CD4-positive, alpha-beta T cell treated with Interleukin-17A for 4 hours (primary cell): ENCODE measurements around the gene MYF5.

Source experiments
- DNase-seq: peaks from one replicate; pipeline ENCODE4 v3.0.0-alpha.2; 2020; ENCODE audit warnings: mixed read lengths

Gene MYF5

DNA sequence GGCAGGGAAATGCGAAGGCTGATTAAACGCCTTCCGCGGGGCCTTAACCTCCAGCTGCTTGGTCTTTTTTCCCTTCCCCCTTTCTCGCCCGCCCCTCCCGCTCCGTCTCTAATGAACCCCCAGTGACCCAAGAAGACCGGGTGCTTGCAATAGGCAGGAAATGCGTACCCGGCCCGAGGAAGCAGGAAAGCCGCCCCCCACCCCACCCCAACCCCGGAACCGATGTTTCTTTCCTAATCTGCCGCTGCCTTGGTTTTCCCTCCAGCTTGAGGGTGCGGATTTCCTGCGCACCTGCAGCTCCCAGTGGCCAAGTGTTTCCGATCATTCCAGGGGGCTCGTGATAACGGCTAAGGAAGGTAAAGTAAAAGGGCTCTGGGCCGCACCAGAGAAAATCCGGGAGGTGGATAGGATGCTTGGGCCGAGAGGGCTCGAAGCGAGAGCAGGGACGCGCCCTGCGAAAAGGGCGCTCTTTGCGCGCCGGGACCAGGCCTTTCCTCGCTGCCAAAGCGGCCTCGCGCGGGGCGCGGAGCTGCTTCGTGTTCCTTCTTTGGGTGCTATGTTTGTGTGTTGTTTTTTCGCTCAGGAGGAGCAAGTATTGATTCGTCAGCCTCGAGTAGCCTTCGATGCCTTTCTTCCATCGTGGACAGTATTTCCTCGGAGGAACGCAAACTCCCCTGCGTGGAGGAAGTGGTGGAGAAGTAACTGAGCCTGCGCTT lies 8.3 kb upstream of the MYF5 start:
- DNase-seq, result no peak

DNA sequence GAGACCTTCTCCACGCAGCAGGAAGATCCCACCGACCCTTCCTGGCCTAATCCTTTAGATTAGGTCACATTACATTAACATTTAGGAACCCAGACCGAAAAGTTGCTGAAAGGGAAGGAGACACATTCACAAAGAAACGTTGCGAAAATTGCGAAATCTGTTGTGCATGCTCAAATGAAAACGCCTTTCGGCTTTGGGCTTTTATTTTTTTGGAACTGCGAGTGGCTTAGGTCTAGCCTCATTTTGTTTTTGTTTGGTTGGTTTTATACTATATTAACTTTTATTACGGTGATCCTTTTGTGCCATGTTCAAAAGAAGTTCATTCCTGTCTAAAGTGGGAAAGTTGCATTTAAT lies 7.8 kb upstream of the MYF5 start:
- DNase-seq, result no peak

DNA sequence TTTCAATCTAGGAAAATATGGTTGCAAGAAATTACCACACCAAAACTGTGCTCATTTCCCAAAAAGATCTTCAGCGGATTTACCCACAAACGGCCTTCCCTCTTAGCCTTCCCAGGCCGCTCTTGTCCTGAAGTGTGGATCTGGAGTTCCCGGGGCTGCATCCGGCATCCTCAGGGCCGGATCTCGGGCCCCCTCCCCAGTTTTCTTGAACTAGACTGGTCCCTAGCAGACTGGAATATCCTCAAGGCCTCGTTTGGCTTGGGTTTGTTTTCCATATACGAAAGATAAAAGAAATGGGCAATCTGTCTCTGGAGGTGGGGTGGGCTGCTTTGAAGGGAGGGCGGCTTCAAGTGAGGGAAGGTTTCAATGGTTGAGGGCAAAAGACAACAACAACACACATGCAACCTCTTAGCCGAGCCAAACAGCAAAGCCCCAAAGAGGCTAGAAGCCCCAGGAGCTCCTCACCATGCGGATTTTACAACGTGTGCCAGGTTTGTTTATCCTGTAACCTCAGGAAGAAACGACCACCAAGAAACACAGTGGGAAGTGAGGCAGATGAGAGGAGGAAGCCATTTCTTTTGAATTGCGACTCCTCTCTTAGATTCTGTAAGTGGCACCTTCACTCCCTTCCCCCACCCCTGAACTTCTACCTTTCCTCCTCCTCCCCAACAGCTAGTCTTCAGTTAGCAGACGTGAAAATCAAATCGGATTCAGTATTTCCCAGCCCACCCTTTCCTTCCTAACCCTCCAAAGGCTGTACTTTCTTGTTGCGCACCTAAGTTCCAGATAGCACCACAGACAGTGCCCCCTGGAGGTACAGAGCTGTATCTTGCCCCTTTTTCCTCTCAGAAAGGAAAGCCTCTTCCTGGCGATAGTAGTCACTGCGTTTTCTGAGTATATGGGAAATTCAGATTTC lies 6.6 kb upstream of the MYF5 start:
- no peak for DNase-seq

DNA sequence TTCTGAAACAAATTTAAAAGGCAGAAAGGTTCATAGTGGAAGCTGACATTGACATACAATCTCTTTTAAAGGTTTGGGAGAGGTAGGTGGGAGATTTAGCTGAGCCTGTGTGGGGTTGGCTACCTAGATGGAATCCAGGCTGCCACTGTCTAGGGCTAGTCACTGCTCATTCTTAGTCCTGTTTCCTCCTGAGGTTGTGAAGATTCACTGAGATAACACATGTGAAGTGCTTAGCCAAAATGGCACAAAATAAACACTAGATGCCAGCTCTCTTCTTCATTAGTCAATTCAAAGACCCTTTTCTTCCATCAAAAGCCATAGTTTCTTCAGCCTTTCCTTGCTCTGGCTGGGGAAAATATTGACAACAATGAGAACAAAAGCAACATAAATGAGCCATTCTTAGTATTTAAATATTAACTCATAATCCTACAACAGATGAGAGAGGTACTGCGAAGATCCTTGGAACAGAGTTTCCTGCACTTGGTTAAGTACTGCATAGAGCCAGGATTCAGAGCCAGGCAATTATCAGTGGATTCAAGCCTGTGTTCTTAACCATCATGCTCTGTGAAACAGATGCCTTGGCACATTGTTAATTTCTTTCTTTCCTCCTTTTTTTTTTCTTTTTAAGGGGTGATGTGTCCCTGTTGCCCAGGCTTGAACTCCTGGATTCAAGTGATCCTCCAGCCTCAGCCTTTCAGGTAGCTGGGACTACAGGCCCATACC lies 5.8 kb upstream of the MYF5 start:
- no peak for DNase-seq

DNA sequence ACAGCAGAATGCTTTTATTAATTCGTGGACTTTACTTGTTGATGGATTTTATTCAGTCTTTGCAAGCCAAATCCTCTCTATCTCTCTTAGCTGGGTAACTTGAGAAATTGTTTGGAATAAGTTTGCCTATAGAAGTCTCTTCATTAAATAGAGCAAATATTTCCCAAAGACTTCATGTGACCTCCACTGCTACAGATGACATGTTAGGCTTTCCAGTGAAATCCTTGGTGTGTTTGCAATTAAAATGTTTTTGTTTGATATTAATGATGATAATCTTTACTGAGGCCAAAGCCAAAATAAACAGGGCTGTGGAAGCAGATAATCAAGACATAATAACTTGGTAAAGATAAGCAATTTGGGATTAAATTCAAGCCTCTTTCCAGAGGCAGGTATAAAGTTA lies 4.8 kb upstream of the MYF5 start:
- DNase-seq, result no peak

DNA sequence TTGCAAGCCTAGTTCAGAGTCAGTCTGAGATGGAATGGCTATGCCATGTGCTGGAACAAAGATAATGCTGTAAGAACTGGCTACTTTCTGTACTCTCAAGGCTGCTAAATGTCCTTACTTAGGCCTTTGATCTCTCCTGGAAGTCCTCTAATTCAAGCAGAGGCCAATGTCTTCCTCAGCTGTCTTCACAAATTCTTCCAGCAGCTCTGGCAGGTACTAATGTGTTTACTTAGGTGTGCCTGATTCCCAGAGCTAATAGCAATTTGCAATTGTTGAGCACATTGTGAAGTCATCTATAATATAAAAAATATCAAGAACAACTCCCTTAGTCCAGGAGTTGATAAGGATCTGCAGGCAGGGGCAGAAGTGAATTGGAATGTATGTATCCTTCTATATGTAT lies 3.8 kb upstream of the MYF5 start:
- no peak for DNase-seq

DNA sequence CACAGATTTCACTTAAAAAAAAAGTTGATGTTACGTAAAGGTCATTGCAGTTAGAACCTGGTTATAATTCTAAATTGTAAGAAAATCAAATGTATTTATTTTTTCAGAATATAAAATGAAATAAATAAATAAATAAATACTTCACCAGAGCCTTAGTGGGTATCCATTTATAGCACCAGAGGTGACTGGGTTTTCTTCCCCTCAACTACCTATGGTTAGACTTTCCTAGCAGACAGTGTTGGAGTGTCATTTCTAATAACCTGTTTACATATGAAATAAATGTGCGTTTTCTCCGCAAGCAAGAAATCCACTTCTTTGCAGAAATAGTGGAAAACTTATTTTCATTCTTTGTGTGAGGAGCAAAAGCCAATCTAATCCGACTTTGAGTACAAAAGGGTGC lies 3.3 kb upstream of the MYF5 start:
- DNase-seq, result no peak

DNA sequence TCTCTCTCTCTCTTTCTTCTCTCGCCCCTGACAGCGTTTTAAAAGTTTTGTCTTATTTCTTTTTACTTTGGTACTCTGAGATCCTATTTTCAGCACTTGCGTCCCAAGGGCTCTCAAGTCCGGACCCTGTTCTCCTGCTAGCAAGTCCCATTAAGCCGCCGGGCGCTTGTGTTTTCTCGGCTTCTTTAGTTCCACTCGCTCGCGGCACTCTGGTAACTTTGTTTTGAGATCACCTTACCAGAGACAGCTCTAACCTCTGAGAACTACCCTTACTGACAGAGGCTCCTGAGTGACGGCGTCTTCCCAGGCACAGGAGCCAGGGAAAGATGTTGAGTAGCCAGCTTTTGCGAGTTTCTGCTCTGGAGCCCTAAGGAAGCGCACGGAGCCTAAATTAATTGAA lies 2.7 kb upstream of the MYF5 start:
- DNase-seq, result no peak

DNA sequence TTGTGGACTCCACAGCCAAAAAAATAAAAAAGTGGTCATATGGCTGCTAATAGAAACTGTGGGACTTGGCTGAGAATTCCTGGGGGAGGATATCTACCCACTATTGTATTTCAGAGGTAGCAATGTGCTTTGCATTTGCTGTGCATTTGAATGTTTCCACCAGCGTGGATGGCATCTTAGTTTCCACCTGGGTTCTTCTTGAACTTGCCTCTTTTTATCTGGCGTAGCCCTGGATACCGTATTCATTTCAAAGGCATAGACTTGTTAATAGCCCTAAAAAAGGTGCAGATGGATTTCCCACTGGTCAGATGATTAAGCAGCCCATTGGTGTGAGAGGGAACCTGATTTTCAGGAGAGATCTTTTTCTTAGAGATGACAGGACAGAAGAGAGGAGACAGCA lies 1.9 kb upstream of the MYF5 start:
- DNase-seq, result no peak

DNA sequence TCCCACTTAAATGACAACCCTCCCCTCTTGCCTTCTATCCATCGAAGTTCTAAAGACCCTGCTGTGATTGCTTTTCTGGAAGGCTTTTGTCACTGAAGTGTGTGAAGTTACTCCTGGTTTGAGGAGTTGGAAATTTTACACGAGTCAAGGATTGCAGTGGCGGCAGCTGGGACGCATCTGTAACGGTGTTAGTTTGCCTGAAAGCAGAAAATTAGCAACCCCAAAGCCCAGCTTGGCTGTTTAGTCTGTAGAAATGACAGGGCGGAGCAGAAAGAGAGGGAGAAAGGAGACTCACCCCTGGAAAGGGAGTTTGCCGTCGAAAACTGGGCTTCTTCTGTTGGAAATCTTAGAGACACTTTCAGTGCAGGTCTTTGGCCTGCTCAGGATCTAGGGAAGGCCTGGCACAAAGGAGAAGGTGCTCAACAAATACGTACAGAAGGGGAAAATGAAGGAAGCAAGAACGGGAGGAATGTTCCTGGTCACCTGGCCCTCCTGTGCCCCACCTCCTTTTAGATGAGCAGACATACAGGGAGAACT lies 931 bp upstream of the MYF5 start:
- DNase-seq, result no peak

DNA sequence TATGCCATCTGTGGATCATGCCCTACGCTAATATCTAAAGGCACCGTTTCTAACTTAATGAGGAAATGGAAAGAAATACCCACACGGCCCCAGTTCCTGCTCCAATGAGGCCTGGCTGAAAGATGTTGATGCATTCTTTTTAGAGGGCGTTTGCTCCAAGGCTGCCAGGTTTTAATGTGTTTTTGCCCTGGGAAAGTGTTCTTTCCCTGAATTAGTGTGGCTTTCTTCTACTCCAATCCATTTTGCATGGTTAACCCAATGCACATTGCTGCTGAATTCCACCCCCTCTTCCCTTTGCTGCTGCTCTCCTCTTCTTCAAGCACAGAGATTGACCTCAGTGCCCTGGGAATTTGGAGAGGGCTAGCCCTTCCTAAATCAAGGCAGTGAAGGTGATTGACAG lies 1.1 kb downstream of the MYF5 start:
- DNase-seq, result no peak

DNA sequence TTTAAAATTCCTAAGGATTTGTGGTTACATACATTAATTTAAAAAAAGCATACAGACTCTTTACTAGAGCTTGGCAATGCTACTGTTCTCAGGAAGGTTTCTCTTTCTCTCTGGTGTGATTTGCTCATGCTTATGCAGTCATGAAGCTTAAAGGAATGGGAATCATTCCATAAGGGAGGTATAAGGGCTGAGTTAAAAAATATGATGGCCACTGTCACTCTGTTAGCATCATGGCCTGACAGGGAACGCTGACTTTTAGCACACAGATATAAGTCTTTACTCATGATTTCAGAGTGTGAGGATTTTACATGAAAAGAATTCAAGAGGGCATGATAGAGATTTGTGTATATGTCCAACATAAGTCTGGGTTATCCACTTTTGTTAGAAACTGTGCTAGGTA lies 3.8 kb downstream of the MYF5 start:
- no peak for DNase-seq

DNA sequence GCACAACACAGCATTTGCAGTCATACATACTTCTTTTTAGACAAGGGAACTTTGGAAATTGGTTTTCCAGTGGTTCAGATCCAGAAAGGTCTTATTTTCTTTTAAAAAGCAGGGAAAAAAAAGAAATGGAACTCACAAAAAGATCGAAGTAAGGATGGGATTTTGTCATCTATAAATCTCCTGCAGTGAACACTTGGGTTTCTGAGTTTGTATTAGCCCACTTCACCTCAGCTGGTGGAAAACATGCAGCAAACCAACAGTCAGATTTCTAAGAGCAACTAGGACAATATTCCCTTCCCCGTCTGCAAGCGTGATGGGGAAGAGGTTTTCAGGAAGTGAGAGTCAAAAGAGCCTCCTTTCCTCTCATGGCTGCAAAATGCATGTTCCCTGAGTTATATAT lies 4.6 kb downstream of the MYF5 start:
- DNase-seq, result no peak

DNA sequence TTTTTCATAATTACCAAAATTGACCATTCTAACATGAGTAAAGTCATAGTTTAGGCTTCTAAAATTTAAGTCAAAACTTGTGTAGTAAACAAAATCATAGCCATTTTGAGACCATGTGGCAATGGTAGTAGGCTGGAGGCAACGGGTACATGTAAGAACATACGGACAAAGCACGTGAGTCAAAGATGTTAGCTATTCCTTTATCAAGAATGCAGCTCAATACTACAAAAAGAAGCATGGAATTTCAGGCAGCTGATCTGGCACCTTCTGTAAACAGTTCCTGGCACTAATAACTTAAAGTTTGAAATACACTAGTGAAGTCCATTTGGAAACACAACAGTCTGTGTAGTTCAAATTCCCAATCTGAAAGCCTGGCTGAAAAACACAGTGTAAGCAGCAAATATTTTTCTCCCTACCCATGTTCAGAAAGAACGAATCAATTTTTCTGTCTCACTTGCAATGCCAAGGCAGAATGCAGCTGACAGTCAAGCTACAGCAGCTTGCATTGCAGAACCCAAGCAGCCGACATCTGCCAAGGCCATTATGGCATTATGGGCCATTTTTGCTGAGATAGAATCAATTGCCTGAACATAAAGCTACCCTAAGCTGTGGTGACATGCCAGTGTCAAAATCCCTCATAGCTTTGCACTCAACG lies 29.3 kb downstream of the MYF5 start:
- DNase-seq, result no peak

DNA sequence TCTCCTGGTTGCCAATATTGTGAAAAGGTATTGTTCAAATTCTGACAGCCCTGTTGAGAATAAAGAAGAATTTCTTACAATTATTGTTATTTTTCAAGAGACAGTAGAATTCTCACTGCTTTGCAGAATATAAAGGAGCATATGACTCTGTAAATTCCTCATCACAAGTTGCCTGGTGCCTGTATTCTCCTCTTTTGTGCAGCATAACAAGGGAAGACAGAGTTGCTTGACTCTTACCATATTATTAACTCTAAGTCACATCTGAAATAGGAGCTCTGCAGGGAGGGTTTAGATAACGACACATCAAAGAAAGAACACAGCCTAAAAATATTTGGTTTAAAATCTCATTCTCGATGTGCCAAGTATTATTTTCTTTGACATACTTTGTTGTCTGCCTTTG lies 31.1 kb downstream of the MYF5 start:
- no peak for DNase-seq

DNA sequence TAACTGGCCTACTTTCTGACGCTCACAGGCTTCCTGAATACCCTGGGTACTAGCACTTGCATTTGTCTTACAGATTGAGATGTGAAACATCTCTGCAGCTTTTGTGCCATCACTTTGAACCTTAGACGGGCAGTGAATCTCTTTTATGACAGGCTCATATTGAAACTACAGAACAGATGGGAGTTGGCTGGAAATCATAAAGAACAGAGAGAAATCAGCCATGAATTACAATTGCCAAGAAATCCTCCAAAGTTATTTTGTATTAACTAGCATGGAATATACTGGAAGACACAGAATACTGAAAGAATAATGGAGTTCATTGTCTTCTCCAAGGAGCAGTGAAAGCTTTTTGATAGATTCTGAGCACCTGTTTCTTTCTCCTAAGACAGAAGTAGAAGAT lies 32.7 kb downstream of the MYF5 start:
- no peak for DNase-seq

DNA sequence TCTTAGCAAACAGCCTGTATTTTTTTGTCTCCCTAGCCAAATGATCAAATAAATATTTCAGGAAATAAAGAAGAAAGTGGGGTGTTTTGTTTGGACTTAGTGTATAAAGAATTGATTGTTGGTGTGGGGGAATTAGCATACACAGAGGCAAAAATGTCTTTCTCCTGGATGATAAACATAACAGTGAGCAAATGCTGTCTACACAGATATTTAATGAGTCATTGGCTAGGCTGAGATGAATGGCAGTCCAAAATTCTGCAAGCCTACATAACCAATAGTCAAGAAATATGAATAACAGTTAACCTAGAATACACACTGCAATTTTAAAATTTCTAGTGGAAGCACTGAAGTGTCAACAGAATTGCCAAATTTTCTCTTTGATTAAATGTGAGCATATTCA lies 35.8 kb downstream of the MYF5 start:
- no peak for DNase-seq

DNA sequence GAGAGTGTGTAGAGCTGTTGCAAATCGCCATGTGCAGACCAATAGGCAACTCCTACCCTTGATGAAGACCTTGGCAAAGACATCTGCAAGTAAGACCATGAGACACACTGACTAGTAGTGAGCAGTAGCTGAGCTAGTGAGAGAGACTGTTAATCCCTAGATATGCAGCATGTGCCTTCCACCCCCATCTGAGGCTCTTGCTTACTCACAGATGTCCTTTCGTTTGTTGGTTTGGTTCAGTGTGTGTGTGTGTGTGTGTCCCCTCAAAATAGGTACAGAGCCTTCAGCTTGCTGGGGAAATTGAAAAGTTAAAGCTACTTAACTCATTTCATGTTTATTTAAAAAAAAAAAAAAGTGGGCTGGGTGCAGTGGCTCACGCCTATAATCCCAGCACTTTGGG lies 37.6 kb downstream of the MYF5 start:
- no peak for DNase-seq

DNA sequence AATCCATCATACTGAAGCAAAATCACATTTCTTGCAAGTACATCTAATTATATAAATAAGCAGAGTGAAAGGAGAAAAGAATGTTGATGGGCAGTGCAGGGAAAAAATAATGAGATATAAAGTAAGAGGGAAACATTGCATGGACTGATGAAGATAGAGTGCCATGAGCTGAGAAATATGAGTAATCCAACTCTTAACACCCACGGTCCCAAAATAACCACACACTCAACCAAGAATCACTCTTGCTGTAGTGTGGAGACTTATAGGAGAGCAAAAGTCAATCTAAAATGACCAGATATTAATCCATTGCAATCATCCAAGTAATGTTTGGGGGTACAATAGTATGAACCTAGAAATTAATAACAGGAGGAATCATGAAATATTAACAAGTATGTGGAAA lies 40.2 kb downstream of the MYF5 start:
- no peak for DNase-seq

DNA sequence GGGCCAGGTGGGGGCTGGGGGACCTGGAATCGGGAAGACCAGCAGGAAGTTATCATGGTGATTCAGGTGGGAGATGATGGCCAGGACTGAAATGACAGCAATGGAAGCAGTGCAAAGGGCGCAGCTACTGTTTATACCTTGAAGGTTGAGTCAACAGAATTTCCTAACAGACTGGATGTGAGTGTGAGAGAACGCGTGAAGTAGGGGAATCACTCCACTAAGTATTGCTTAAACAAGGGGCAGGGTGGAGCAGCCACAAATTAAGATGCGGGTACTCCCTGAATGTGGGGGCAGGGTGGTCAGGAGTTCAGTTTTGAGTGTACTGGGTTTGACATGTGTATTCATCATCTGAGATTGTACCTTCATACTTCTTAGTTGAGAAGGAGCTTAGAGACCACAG lies 45.1 kb downstream of the MYF5 start:
- no peak for DNase-seq

DNA sequence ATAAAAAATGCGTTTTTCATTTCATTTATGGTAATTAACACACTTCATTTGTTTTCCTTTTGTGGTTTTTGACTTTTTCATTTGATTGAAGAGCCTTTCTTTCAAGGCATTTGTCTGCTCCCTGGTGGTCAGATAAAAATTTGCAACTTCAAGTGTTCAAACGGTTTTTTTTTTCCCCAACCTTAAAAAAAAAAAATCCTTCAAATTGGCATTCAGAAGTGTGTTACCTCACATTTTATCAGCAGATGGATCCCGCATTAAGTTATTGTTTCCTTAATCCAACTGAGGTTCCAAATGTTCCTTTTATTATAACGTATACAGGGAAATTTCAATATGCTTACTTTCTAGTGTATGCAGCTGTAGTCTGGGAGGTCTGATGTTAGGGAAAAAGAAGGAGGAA lies 47.2 kb downstream of the MYF5 start:
- no peak for DNase-seq

DNA sequence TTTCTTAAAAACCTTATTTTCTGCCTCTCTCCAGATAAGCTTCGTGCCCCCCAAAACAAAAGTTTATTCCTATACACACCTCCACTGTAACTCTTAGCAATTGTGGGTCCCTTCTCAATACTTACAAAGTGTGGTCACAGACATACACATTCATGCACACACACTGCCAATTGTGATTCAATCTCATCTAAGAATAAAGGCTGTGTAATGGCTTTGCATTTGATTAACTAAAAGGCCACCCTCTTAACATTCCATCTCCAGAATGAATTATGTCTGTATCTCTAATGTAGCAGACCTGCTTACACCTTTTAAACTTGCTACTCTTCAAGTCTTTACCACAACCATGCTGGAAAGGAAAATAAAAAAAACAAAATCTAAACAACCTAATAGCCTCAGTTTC lies 49.5 kb downstream of the MYF5 start:
- no peak for DNase-seq

DNA sequence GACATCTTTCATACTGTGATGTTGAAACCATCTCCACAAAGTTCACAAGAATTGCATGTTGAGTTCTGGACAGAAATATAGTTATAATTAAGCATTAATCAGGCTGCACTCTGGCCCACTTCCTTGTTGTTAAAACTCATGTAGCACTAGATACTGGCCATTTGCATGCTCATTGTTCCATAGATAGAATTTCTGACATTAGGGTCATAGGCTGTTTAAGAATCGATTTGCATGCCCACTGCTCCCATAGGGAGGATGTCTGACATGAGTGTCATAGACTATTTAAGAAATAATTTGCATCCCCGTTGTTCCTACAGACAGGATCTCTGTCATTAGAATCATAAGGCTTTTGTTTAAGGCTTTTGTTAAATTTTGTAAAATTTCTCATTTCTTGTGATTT lies 50.2 kb downstream of the MYF5 start:
- no peak for DNase-seq
